KMS-11 (cell line): ENCODE measurements around the gene CPHXL2.

Experiments
- H2AFZ ChIP-seq: fragments of 200-600 bp; sonication (generic); 2 replicates; pipeline ENCODE4 v1.6.1; 2016; ENCODE audit warnings: antibody characterized with exemption, mixed run types, low read depth
- H3K27ac ChIP-seq: fragments of 200-600 bp; sonication (generic); 2 replicates; pipeline ENCODE4 v1.6.1; 2016; ENCODE audit warnings: mild to moderate bottlenecking, mixed run types
- H3K27me3 ChIP-seq: fragments of 200-600 bp; sonication (generic); 2 replicates; pipeline ENCODE4 v1.6.1; 2017; ENCODE audit warnings: mild to moderate bottlenecking, low read depth, mixed run types, moderate library complexity; ENCODE audit not compliant: insufficient read depth
- H3K36me3 ChIP-seq: fragments of 200-600 bp; sonication (generic); 2 replicates; pipeline ENCODE4 v1.6.1; 2017; ENCODE audit warnings: mild to moderate bottlenecking, mixed run types; ENCODE audit not compliant: insufficient read depth
- H3K4me1 ChIP-seq: fragments of 200-600 bp; sonication (generic); 2 replicates; pipeline ENCODE4 v1.6.1; 2016; ENCODE audit warnings: mild to moderate bottlenecking, low read depth, mixed run types; ENCODE audit not compliant: poor library complexity, severe bottlenecking
- H3K4me2 ChIP-seq: fragments of 200-600 bp; sonication (generic); 2 replicates; pipeline ENCODE4 v1.7.0; 2016; ENCODE audit warnings: mild to moderate bottlenecking, mixed run types
- H3K4me3 ChIP-seq: fragments of 200-600 bp; sonication (generic); IDR thresholded peaks from 2 replicates; pipeline ENCODE4 v1.6.1; 2017; ENCODE audit warnings: low read depth, low read length, mixed read lengths; ENCODE audit not compliant: insufficient read depth
- H3K79me2 ChIP-seq: fragments of 200-600 bp; sonication (generic); 2 replicates; pipeline ENCODE4 v1.6.1; 2016; ENCODE audit warnings: low read depth, mixed run types; ENCODE audit not compliant: insufficient read depth
- H3K9ac ChIP-seq: fragments of 200-600 bp; sonication (generic); 2 replicates; pipeline ENCODE4 v1.6.1; 2016; ENCODE audit warnings: mild to moderate bottlenecking, mixed run types
- H4K20me1 ChIP-seq: fragments of 200-600 bp; sonication (generic); 2 replicates; pipeline ENCODE4 v1.6.1; 2016; ENCODE audit warnings: mild to moderate bottlenecking, mixed run types; ENCODE audit not compliant: insufficient read depth
- CTCF ChIP-seq: fragments of 200-600 bp; sonication (generic); conservative IDR thresholded peaks from 2 replicates; pipeline ENCODE4 v1.6.1; 2017; ENCODE audit warnings: low read depth, mild to moderate bottlenecking, antibody characterized with exemption, low read length, moderate library complexity, mixed read lengths

Gene CPHXL2

GRCh38 chr16:75614066-75614897 lies 62.5 kb downstream of the CPHXL2 start:
- no peaks in the 10 kb centered on the region for H3K79me2 ChIP-seq
- H3K36me3 ChIP-seq, result no peaks in the 10 kb centered on the region
- no peaks in the 10 kb centered on the region for H3K27me3 ChIP-seq
- no peaks in the 10 kb centered on the region for H4K20me1 ChIP-seq
- no peak overlapping the region for H3K9ac ChIP-seq
- no peak overlapping the region for H3K4me3 ChIP-seq
- H3K27ac ChIP-seq, result no peak overlapping the region
- H3K4me1 ChIP-seq, result no peaks in the 10 kb centered on the region
- H3K4me2 ChIP-seq, result no peak overlapping the region
- no peak for TF ChIP-seq CTCF
- no peak overlapping the region for H2AFZ ChIP-seq
